Peyer's patch (tissue), 4 donors: ENCODE data around the gene RERE. TPM values are rescaled to one million over a fixed set of nuclear protein-coding genes. Genes with fewer than 3 reads are reported as not detected.
"Not testable (repeated sequence)": the region's sequence is repeated elsewhere in the genome, so short reads cannot be mapped to it uniquely, and the experiment has no call there.

Experiments
- DNase-seq, 3 donors: peaks; one replicate each; pipeline ENCODE4 v3.0.0-alpha.2; 2017 to 2019
- H3K27ac ChIP-seq, 4 donors: fragments of 200-600 bp; sonication (generic); one replicate each; pipeline ENCODE4 v1.5.1; 2016 to 2019
- H3K27me3 ChIP-seq, 2 donors: fragments of 200-600 bp; sonication (generic); one replicate each; pipeline ENCODE4 v1.5.1; 2019
- H3K36me3 ChIP-seq, 3 donors: fragments of 200-600 bp; sonication (generic); one replicate each; pipeline ENCODE4 v1.5.1; 2016 to 2019
- H3K4me1 ChIP-seq, 4 donors: fragments of 200-600 bp; sonication (generic); one replicate each; pipeline ENCODE4 v1.5.1; 2016 to 2019
- H3K4me3 ChIP-seq, 4 donors: fragments of 200-600 bp; sonication (generic); 1 replicate in 3 of 4; 2 replicates in 1 of 4; pipeline ENCODE4 v1.5.1; 2016 to 2019; ENCODE audit warnings: mild to moderate bottlenecking in 1 of 4
- H3K9me3 ChIP-seq, 4 donors: fragments of 200-600 bp; sonication (generic); one replicate each; pipeline ENCODE4 v1.5.1; 2016 to 2019; ENCODE audit warnings: mild to moderate bottlenecking in 1 of 4
- CTCF ChIP-seq, 6 experiments: fragments of 450-650 bp in 4 of 6; fragments of 200-600 bp in 2 of 6; sonication (generic) in 1 of 6; IDR thresholded peaks; one replicate each; pipeline ENCODE4 v1.5.1; 2017 to 2019; ENCODE audit warnings: antibody characterized with exemption in 6 of 6, mild to moderate bottlenecking in 3 of 6, moderate library complexity in 1 of 6
- POLR2A ChIP-seq, 2 donors: fragments of 450-650 bp; IDR thresholded peaks; one replicate each; pipeline ENCODE4 v1.5.1; 2017; ENCODE audit warnings: antibody characterized with exemption in 2 of 2, mild to moderate bottlenecking in 2 of 2, moderate library complexity in 2 of 2
- total RNA-seq, 4 donors: library from RNA; depleted of rRNA; stranded (reverse); fragments of >200 nt; gene quantifications; one replicate each; pipeline ENCODE4 v1.1.0, GENCODE V29; 2016

RERE gene
- total RNA-seq, 4 donors from 2014 or later, result 98.5 to 528 (median 110) TPM

- DNase-seq, result no peak
- H3K9me3 ChIP-seq, result no peaks in the 10 kb centered on the region
- peaks cover 0 to 16% (median 3%) of the 10 kb centered on the region in 4 donors for H3K4me1 ChIP-seq
- H3K36me3 ChIP-seq, result no peaks in the 10 kb centered on the region
- H3K27ac ChIP-seq, result no peak overlapping the region
- TF ChIP-seq CTCF (IDR thresholded peaks at IDR 0.05), result no peak
- no peak for TF ChIP-seq POLR2A (IDR thresholded peaks at IDR 0.05)
- H3K27me3 ChIP-seq, result no peaks in the 10 kb centered on the region
- H3K4me3 ChIP-seq, result no peak overlapping the region
These were observed 189.7 kb downstream of the RERE start for GRCh38 chr1:8627728-8628127.

- no peak for DNase-seq
- H3K4me1 ChIP-seq, result peaks cover 0 to 18% (median 3%) of the 10 kb centered on the region in 4 donors
- H3K36me3 ChIP-seq, result no peaks in the 10 kb centered on the region
- no peak overlapping the region for H3K27ac ChIP-seq
- no peak overlapping the region for H3K4me3 ChIP-seq
- TF ChIP-seq CTCF (IDR thresholded peaks at IDR 0.05) (no peak), POLR2A (IDR thresholded peaks at IDR 0.05) (no peak)
- no peaks in the 10 kb centered on the region for H3K27me3 ChIP-seq
- no peaks in the 10 kb centered on the region for H3K9me3 ChIP-seq
These were observed 191.2 kb downstream of the RERE start for GRCh38 chr1:8625981-8626898.

GRCh38 chr1:8625491-8625890, 191.9 kb downstream of the RERE start:
- Histone ChIP-seq H3K4me1 (peaks cover 0 to 19% (median 3%) of the 10 kb centered on the region in 4 donors), H3K27ac (no peak overlapping the region), H3K4me3 (no peak overlapping the region), H3K9me3 (no peaks in the 10 kb centered on the region), H3K27me3 (no peaks in the 10 kb centered on the region), H3K36me3 (no peaks in the 10 kb centered on the region)
- TF ChIP-seq POLR2A (IDR thresholded peaks at IDR 0.05), result no peak
- TF ChIP-seq CTCF (IDR thresholded peaks at IDR 0.05), result no peak
- DNase-seq, result no peak

GRCh38 chr1:8623651-8624192, 193.7 kb downstream of the RERE start:
- not testable (repeated sequence) for H3K36me3 ChIP-seq, H3K4me1 ChIP-seq, H3K27me3 ChIP-seq, H3K4me3 ChIP-seq, DNase-seq, H3K27ac ChIP-seq, H3K9me3 ChIP-seq

GRCh38 chr1:8621785-8622348, 195.6 kb downstream of the RERE start:
- H3K4me3 ChIP-seq, H3K27me3 ChIP-seq, H3K4me1 ChIP-seq, H3K9me3 ChIP-seq, DNase-seq, H3K36me3 ChIP-seq, H3K27ac ChIP-seq: not testable (repeated sequence)

- DNase-seq, H3K4me3 ChIP-seq, H3K36me3 ChIP-seq, H3K27ac ChIP-seq, H3K4me1 ChIP-seq, H3K9me3 ChIP-seq, H3K27me3 ChIP-seq: not testable (repeated sequence)
These were observed 196.3 kb downstream of the RERE start for GRCh38 chr1:8621034-8621582.

- not testable (repeated sequence) for DNase-seq, H3K9me3 ChIP-seq, H3K4me1 ChIP-seq, H3K27me3 ChIP-seq, H3K4me3 ChIP-seq, H3K27ac ChIP-seq, H3K36me3 ChIP-seq
These were observed 197.4 kb downstream of the RERE start for GRCh38 chr1:8619917-8620502.

GRCh38 chr1:8619419-8619818, 198.0 kb downstream of the RERE start:
- not testable (repeated sequence) for H3K4me3 ChIP-seq, H3K4me1 ChIP-seq, H3K27me3 ChIP-seq, H3K36me3 ChIP-seq, H3K27ac ChIP-seq, H3K9me3 ChIP-seq, DNase-seq

- not testable (repeated sequence) for H3K36me3 ChIP-seq, H3K27ac ChIP-seq, DNase-seq, H3K4me3 ChIP-seq, H3K9me3 ChIP-seq, H3K27me3 ChIP-seq, H3K4me1 ChIP-seq
These were observed 200.6 kb downstream of the RERE start for GRCh38 chr1:8616791-8617190.

GRCh38 chr1:8611634-8612515, 205.6 kb downstream of the RERE start:
- not testable (repeated sequence) for H3K4me3 ChIP-seq, H3K4me1 ChIP-seq, H3K27ac ChIP-seq, H3K9me3 ChIP-seq, DNase-seq, H3K27me3 ChIP-seq, H3K36me3 ChIP-seq
